Astrocyte (in vitro differentiated cells and primary cell): ENCODE results near the gene MAPK8IP3. TPM values are rescaled to one million over a fixed set of nuclear protein-coding genes. Genes with fewer than 3 reads are reported as not detected.
A peak's percentile ranks its signal among the peaks of the same experiment; 100 is the strongest.

Experiments
- DNase-seq: peaks from one replicate; pipeline ENCODE4 v3.0.0-alpha.2; 2010; ENCODE audit warnings: low read depth
- FAIRE-seq: peaks from 2 replicates; lab custom pipeline; 2011; peaks lifted over from hg19 to GRCh38; lab: Jason Lieb, UNC
- H2AFZ ChIP-seq: 2 replicates; pipeline ENCODE4 v1.6.0; 2012; ENCODE audit warnings: low read depth, low read length, inconsistent platforms
- H3K27ac ChIP-seq: 2 replicates; pipeline ENCODE4 v1.5.1; 2011; ENCODE audit warnings: low read depth, low read length, inconsistent platforms
- H3K27me3 ChIP-seq: 2 replicates; pipeline ENCODE4 v1.6.0; 2011; ENCODE audit warnings: low read length, inconsistent platforms; ENCODE audit not compliant: insufficient read depth
- H3K36me3 ChIP-seq: 2 replicates; pipeline ENCODE4 v1.5.1; 2011; ENCODE audit warnings: low read length, inconsistent platforms; ENCODE audit not compliant: insufficient read depth
- H3K4me1 ChIP-seq: 2 replicates; pipeline ENCODE4 v1.5.1; 2011; ENCODE audit warnings: low read length, inconsistent platforms; ENCODE audit not compliant: insufficient read depth
- H3K4me2 ChIP-seq: 2 replicates; pipeline ENCODE4 v1.6.0; 2012; ENCODE audit warnings: low read length, inconsistent platforms
- H3K4me3 ChIP-seq: 2 replicates; pipeline ENCODE4 v1.5.1; 2011; ENCODE audit warnings: low read depth, mild to moderate bottlenecking, low read length, inconsistent platforms; ENCODE audit not compliant: insufficient read depth
- H3K79me2 ChIP-seq: 2 replicates; pipeline ENCODE4 v1.6.0; 2012; ENCODE audit warnings: mild to moderate bottlenecking, low read length, inconsistent platforms; ENCODE audit not compliant: insufficient read depth
- H3K9ac ChIP-seq: 2 replicates; pipeline ENCODE4 v1.6.0; 2012; ENCODE audit warnings: mild to moderate bottlenecking, low read length, inconsistent platforms
- H3K9me3 ChIP-seq: 2 replicates; pipeline ENCODE4 v1.5.1; 2012; ENCODE audit warnings: low read depth, mild to moderate bottlenecking, low read length, inconsistent platforms; ENCODE audit not compliant: insufficient read depth
- H4K20me1 ChIP-seq: 2 replicates; pipeline ENCODE4 v1.6.0; 2012; ENCODE audit warnings: low read length, inconsistent platforms; ENCODE audit not compliant: insufficient read depth
- H3K27ac Mint-ChIP-seq: one replicate; pipeline ENCODE4 v1.8.0; 2021; ENCODE audit warnings: mild to moderate bottlenecking, mixed read lengths; ENCODE audit not compliant: unreplicated experiment
- H3K27me3 Mint-ChIP-seq: one replicate; pipeline ENCODE4 v1.8.0; 2021; ENCODE audit warnings: low read depth, mixed read lengths; ENCODE audit not compliant: unreplicated experiment
- H3K36me3 Mint-ChIP-seq: one replicate; pipeline ENCODE4 v1.8.0; 2021; ENCODE audit warnings: low read depth, mixed read lengths; ENCODE audit not compliant: unreplicated experiment
- H3K4me1 Mint-ChIP-seq: one replicate; pipeline ENCODE4 v1.8.0; 2021; ENCODE audit warnings: low read depth, mixed read lengths; ENCODE audit not compliant: unreplicated experiment
- H3K4me3 Mint-ChIP-seq: one replicate; pipeline ENCODE4 v1.8.0; 2021; ENCODE audit warnings: mild to moderate bottlenecking, moderate library complexity, mixed read lengths; ENCODE audit not compliant: unreplicated experiment
- H3K9me3 Mint-ChIP-seq: one replicate; pipeline ENCODE4 v1.8.0; 2021; ENCODE audit warnings: mild to moderate bottlenecking, mixed read lengths; ENCODE audit not compliant: unreplicated experiment
- EZH2 ChIP-seq: IDR thresholded peaks from 2 replicates; pipeline ENCODE4 v1.6.1; 2012; ENCODE audit warnings: mild to moderate bottlenecking, low read length, inconsistent platforms; ENCODE audit not compliant: insufficient read depth
- total RNA-seq: library from RNA; stranded (reverse); gene quantifications from 2 replicates; pipeline ENCODE4 v1.2.1, GENCODE V29; 2021
- TF ChIP-seq, protein P1 (sequence below): IDR thresholded peaks from 2 replicates; pipeline ENCODE4 v1.5.1; 2011; ENCODE audit warnings: low read depth, mild to moderate bottlenecking, inconsistent platforms, low read length, moderate library complexity; ENCODE audit not compliant: insufficient read depth

MAPK8IP3 gene
- total RNA-seq, 1 donor from 2014 or later: 92.4 TPM

GRCh38 chr16:1691276-1691675 is 14.7 kb upstream of the MAPK8IP3 start:
- peaks cover 53% of the 10 kb centered on the region for H3K4me1 Mint-ChIP-seq
- Histone ChIP-seq H3K36me3 (peaks cover 44% of the 10 kb centered on the region), H4K20me1 (peaks cover 14% of the 10 kb centered on the region), H3K4me2 (peak overlapping the region; percentile 82), H3K79me2 (peaks cover 88% of the 10 kb centered on the region), H3K4me3 (no peak overlapping the region), H3K9me3 (no peaks in the 10 kb centered on the region), H3K4me1 (peaks cover 49% of the 10 kb centered on the region), H3K27ac (peak overlapping the region; percentile 97), H3K27me3 (no peaks in the 10 kb centered on the region), H2AFZ (no peak overlapping the region), H3K9ac (peak overlapping the region; percentile 69)
- H3K27ac Mint-ChIP-seq: peak overlapping the region; percentile 83
- H3K36me3 Mint-ChIP-seq: peaks cover 39% of the 10 kb centered on the region
- TF ChIP-seq, protein P1, sequence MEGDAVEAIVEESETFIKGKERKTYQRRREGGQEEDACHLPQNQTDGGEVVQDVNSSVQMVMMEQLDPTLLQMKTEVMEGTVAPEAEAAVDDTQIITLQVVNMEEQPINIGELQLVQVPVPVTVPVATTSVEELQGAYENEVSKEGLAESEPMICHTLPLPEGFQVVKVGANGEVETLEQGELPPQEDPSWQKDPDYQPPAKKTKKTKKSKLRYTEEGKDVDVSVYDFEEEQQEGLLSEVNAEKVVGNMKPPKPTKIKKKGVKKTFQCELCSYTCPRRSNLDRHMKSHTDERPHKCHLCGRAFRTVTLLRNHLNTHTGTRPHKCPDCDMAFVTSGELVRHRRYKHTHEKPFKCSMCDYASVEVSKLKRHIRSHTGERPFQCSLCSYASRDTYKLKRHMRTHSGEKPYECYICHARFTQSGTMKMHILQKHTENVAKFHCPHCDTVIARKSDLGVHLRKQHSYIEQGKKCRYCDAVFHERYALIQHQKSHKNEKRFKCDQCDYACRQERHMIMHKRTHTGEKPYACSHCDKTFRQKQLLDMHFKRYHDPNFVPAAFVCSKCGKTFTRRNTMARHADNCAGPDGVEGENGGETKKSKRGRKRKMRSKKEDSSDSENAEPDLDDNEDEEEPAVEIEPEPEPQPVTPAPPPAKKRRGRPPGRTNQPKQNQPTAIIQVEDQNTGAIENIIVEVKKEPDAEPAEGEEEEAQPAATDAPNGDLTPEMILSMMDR: peak; percentile 18
- no peak for TF ChIP-seq EZH2
- DNase-seq: peak; percentile 66
- H3K27me3 Mint-ChIP-seq: no peaks in the 10 kb centered on the region
- no peaks in the 10 kb centered on the region for H3K9me3 Mint-ChIP-seq
- H3K4me3 Mint-ChIP-seq: no peak overlapping the region
- no peak for FAIRE-seq

- Histone ChIP-seq H3K9me3 (peaks cover 3% of the 10 kb centered on the region), H4K20me1 (peaks cover 20% of the 10 kb centered on the region), H3K36me3 (peaks cover 45% of the 10 kb centered on the region), H3K27me3 (no peaks in the 10 kb centered on the region), H3K27ac (peak overlapping the region; percentile 97), H3K79me2 (peaks cover 88% of the 10 kb centered on the region), H3K4me2 (peak overlapping the region; percentile 82), H2AFZ (no peak overlapping the region), H3K9ac (peak overlapping the region; percentile 69), H3K4me1 (peaks cover 49% of the 10 kb centered on the region), H3K4me3 (peak overlapping the region; percentile 37)
- TF ChIP-seq, protein P1: no peak
- TF ChIP-seq EZH2: no peak
- peak overlapping the region; percentile 83 for H3K27ac Mint-ChIP-seq
- peaks cover 41% of the 10 kb centered on the region for H3K36me3 Mint-ChIP-seq
- no peaks in the 10 kb centered on the region for H3K27me3 Mint-ChIP-seq
- peak; percentile 94 for FAIRE-seq
- DNase-seq: peak; percentile 92
- no peak overlapping the region for H3K4me3 Mint-ChIP-seq
- peaks cover 53% of the 10 kb centered on the region for H3K4me1 Mint-ChIP-seq
- no peaks in the 10 kb centered on the region for H3K9me3 Mint-ChIP-seq
These were observed 14.0 kb upstream of the MAPK8IP3 start for GRCh38 chr16:1691956-1692355.

GRCh38 chr16:1696863-1697262 is 9.1 kb upstream of the MAPK8IP3 start:
- H3K27ac ChIP-seq: no peak overlapping the region
- no peak overlapping the region for H2AFZ ChIP-seq
- H3K36me3 ChIP-seq: peaks cover 57% of the 10 kb centered on the region
- no peak overlapping the region for H3K4me3 ChIP-seq
- Mint-ChIP-seq H3K4me3 (no peak overlapping the region), H3K36me3 (peaks cover 55% of the 10 kb centered on the region), H3K9me3 (peaks cover 1% of the 10 kb centered on the region), H3K27ac (no peak overlapping the region), H3K4me1 (peaks cover 20% of the 10 kb centered on the region), H3K27me3 (no peaks in the 10 kb centered on the region)
- H3K4me1 ChIP-seq: peaks cover 7% of the 10 kb centered on the region
- no peak overlapping the region for H3K4me2 ChIP-seq
- H3K79me2 ChIP-seq: peaks cover 51% of the 10 kb centered on the region
- no peak for FAIRE-seq
- TF ChIP-seq EZH2: no peak
- TF ChIP-seq, protein P1: no peak
- DNase-seq: no peak
- H3K9ac ChIP-seq: no peak overlapping the region
- peaks cover 3% of the 10 kb centered on the region for H3K9me3 ChIP-seq
- H4K20me1 ChIP-seq: peaks cover 13% of the 10 kb centered on the region
- no peaks in the 10 kb centered on the region for H3K27me3 ChIP-seq
